ENCODE measurements around the gene DOCK9.
A peak's percentile ranks its signal among the peaks of the same experiment; 100 is the strongest.

The DOCK9 gene

GRCh38 chr13:98997738-98998641 lies 20.1 kb upstream of the DOCK9 start:
- peak; percentile 31 for DNase-seq (ENCODE audit: low read depth)

GRCh38 chr13:98997011-98997730 lies 19.3 kb upstream of the DOCK9 start:
- DNase-seq (ENCODE audit: low read depth) = no peak

- no peak for DNase-seq (ENCODE audit: low read depth)
Observed at GRCh38 chr13:98996046-98996445, 18.2 kb upstream of the DOCK9 start.

- no peak for DNase-seq (ENCODE audit: low read depth)
Observed at GRCh38 chr13:98994896-98995295, 17.0 kb upstream of the DOCK9 start.

- no peak for DNase-seq (ENCODE audit: low read depth)
Observed at GRCh38 chr13:98994080-98994479, 16.2 kb upstream of the DOCK9 start.

- DNase-seq (ENCODE audit: low read depth) = no peak
Observed at GRCh38 chr13:98992355-98992754, 14.5 kb upstream of the DOCK9 start.

- no peak for DNase-seq (ENCODE audit: low read depth)
Observed at GRCh38 chr13:98990701-98991100, 12.8 kb upstream of the DOCK9 start.

- no peak for DNase-seq (ENCODE audit: low read depth)
Observed at GRCh38 chr13:98989469-98990235, 11.8 kb upstream of the DOCK9 start.

GRCh38 chr13:98988780-98989179 lies 10.9 kb upstream of the DOCK9 start:
- no peak for DNase-seq (ENCODE audit: low read depth)

GRCh38 chr13:98988277-98988676 lies 10.4 kb upstream of the DOCK9 start:
- no peak for DNase-seq (ENCODE audit: low read depth)

GRCh38 chr13:98987275-98987674 lies 9.4 kb upstream of the DOCK9 start:
- no peak for DNase-seq (ENCODE audit: low read depth)

- DNase-seq (ENCODE audit: low read depth) = no peak
Observed at GRCh38 chr13:98986226-98986846, 8.5 kb upstream of the DOCK9 start.

GRCh38 chr13:98985591-98985990 lies 7.7 kb upstream of the DOCK9 start:
- DNase-seq (ENCODE audit: low read depth) = no peak

GRCh38 chr13:98984983-98985382 lies 7.1 kb upstream of the DOCK9 start:
- DNase-seq (ENCODE audit: low read depth) = no peak

GRCh38 chr13:98984118-98984517 lies 6.3 kb upstream of the DOCK9 start:
- DNase-seq (ENCODE audit: low read depth) = no peak

GRCh38 chr13:98983182-98983581 lies 5.3 kb upstream of the DOCK9 start:
- no peak for DNase-seq (ENCODE audit: low read depth)

GRCh38 chr13:98981369-98982080 lies 3.7 kb upstream of the DOCK9 start:
- no peak for DNase-seq (ENCODE audit: low read depth)

- DNase-seq (ENCODE audit: low read depth) = no peak
Observed at GRCh38 chr13:98979012-98979660, 1.3 kb upstream of the DOCK9 start.

- DNase-seq (ENCODE audit: low read depth) = no peak
Observed at GRCh38 chr13:98978280-98978679, 416 bp upstream of the DOCK9 start.

- DNase-seq (ENCODE audit: low read depth) = no peak
Observed at GRCh38 chr13:98976941-98977340, 923 bp downstream of the DOCK9 start.

- DNase-seq (ENCODE audit: low read depth) = no peak
Observed at GRCh38 chr13:98976338-98976737, 1.5 kb downstream of the DOCK9 start.
